ENCODE data around the gene CDKAL1. TPM values are rescaled to one million over a fixed set of nuclear protein-coding genes. Genes with fewer than 3 reads are reported as not detected.
A peak's percentile ranks its signal among the peaks of the same experiment; 100 is the strongest.
"Not testable (repeated sequence)": the region's sequence is repeated elsewhere in the genome, so short reads cannot be mapped to it uniquely, and the experiment has no call there.

CDKAL1 gene
- total and polyA plus RNA-seq, 2 experiments from 2014 or later: 12.2 to 13.7 TPM

DNA sequence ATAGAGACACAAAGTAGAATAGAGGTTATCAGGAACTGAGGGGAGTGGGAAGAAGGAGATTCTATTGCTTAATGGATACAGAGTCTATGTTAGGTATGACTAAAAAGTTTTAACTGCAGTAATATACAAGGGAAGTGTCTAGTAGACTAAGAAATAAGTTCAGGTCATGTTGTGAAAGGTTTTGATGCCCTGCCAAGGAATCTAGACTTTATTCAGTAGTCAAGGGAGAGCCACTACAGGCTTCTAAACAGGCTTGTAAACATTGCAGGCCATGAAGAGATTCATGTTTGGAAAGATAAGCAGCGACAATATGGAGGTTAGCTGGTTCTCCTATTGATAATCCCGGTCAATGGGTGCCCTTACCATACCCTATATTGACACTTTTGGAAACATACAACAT is 706.5 kb downstream of the CDKAL1 start:
- no peak overlapping the region for H3K27ac ChIP-seq
- H3K27me3 ChIP-seq: no peaks in the 10 kb centered on the region
- no peaks in the 10 kb centered on the region for H3K9me3 ChIP-seq (ENCODE audit: low read depth)
- H3K4me3 ChIP-seq: no peak overlapping the region
- peaks cover 10% of the 10 kb centered on the region for H3K4me1 ChIP-seq (ENCODE audit: low read depth)
- TF ChIP-seq CTCF (IDR thresholded peaks at IDR 0.05; ENCODE audit: low read depth, low read length): no peak
- peak in 1 of 2 donors; percentile 83 for DNase-seq (ENCODE audit: low read depth in 1 of 2, low spot score in 1 of 2)
- H3K36me3 ChIP-seq: no peaks in the 10 kb centered on the region

- DNase-seq (ENCODE audit: low read depth in 1 of 2, low spot score in 1 of 2): no peak
- TF ChIP-seq CTCF (IDR thresholded peaks at IDR 0.05; ENCODE audit: low read depth, low read length): no peak
- Histone ChIP-seq H3K9me3 (ENCODE audit: low read depth) (no peaks in the 10 kb centered on the region), H3K4me3 (no peak overlapping the region), H3K27me3 (no peaks in the 10 kb centered on the region), H3K27ac (no peak overlapping the region), H3K4me1 (ENCODE audit: low read depth) (peaks cover 11% of the 10 kb centered on the region), H3K36me3 (no peaks in the 10 kb centered on the region)
Measured at GRCh38 chr6:21241231-21242130, 707.2 kb downstream of the CDKAL1 start.

DNA sequence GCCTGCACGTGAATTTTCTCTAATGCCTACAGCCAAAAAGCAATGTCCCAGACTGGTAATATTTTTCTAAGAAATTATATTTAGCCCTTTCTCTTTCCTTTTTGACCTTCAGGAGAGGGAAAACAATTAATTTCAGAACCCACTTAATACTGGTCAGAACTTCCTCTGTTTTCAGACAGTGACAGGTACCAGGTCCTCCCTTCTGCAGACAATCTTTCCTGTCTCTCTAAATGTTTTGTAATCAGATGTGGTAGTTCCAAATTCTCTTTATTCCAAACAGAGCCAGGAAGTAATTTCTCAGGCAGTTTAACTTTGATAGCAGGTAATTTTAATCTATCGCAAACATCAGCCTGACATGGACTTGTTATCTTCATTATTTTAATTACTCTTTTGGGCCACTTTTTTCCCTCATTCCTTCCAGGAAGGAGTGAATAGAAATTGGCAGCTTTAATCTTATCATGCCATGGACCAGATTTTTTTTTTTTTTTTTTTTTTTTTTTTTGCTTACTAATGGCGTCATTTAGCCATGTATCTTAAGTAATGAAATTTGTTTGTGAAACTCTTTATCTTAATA is 710.7 kb downstream of the CDKAL1 start:
- Histone ChIP-seq H3K9me3 (ENCODE audit: low read depth) (no peaks in the 10 kb centered on the region), H3K36me3 (no peaks in the 10 kb centered on the region), H3K4me3 (no peak overlapping the region), H3K27me3 (no peaks in the 10 kb centered on the region), H3K27ac (no peak overlapping the region), H3K4me1 (ENCODE audit: low read depth) (peaks cover 11% of the 10 kb centered on the region)
- TF ChIP-seq CTCF (IDR thresholded peaks at IDR 0.05; ENCODE audit: low read depth, low read length): no peak
- no peak for DNase-seq (ENCODE audit: low read depth in 1 of 2, low spot score in 1 of 2)

DNA sequence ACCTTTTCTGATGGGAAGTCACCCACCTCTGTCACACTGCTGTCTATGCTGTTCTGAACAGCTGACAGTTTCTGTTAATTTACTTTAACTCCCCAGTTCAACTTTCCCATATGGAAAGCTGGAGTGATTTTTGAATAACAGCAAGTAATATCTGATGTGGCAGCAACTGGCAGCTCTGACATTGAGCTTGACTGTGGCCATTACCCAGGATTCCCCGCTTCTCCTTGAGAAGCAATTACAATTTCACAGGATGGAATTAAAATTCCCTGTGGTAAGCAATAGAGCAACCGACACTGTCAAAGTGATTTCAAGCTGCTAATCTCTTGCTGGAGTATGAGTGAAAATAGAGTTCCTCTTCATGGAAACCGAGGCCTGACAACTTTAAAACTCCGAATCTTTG is 711.2 kb downstream of the CDKAL1 start:
- no peak for TF ChIP-seq CTCF (IDR thresholded peaks at IDR 0.05; ENCODE audit: low read depth, low read length)
- DNase-seq (ENCODE audit: low read depth in 1 of 2, low spot score in 1 of 2): no peak
- Histone ChIP-seq H3K9me3 (ENCODE audit: low read depth) (no peaks in the 10 kb centered on the region), H3K4me1 (ENCODE audit: low read depth) (peaks cover 11% of the 10 kb centered on the region), H3K4me3 (no peak overlapping the region), H3K27ac (no peak overlapping the region), H3K36me3 (no peaks in the 10 kb centered on the region), H3K27me3 (no peaks in the 10 kb centered on the region)

- Histone ChIP-seq H3K4me1 (ENCODE audit: low read depth) (peaks cover 11% of the 10 kb centered on the region), H3K9me3 (ENCODE audit: low read depth) (no peaks in the 10 kb centered on the region), H3K27ac (no peak overlapping the region), H3K36me3 (no peaks in the 10 kb centered on the region), H3K27me3 (no peaks in the 10 kb centered on the region), H3K4me3 (no peak overlapping the region)
- no peak for TF ChIP-seq CTCF (IDR thresholded peaks at IDR 0.05; ENCODE audit: low read depth, low read length)
- no peak for DNase-seq (ENCODE audit: low read depth in 1 of 2, low spot score in 1 of 2)
Measured at GRCh38 chr6:21246075-21246474, 711.8 kb downstream of the CDKAL1 start.

DNA sequence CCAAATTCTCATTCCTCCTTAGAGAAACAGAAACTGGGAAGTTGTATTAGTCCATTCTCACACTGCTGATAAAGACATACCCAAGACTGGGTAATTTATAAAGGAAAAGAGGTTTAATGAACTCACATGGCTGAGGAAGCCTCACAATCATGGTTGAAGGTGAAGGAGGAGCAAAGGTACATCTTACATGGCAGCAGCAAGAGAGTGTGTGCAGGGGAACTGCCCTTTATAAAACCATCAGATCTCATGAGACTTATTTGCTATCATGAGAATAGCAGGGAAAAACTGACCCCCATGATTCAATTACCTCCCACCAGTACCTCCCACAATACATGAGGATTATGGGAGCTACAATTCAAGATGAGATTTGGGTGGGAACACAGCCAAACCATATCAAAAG is 720.2 kb downstream of the CDKAL1 start:
- not testable (repeated sequence) for H3K9me3 ChIP-seq (ENCODE audit: low read depth); H3K4me3 ChIP-seq; H3K36me3 ChIP-seq; DNase-seq (ENCODE audit: low read depth in 1 of 2, low spot score in 1 of 2); H3K27ac ChIP-seq; H3K4me1 ChIP-seq (ENCODE audit: low read depth); H3K27me3 ChIP-seq

Measured in cardiac muscle cell (in vitro differentiated cells and primary cell).